ENCODE data around the gene SPATA20.

SPATA20 gene

DNA sequence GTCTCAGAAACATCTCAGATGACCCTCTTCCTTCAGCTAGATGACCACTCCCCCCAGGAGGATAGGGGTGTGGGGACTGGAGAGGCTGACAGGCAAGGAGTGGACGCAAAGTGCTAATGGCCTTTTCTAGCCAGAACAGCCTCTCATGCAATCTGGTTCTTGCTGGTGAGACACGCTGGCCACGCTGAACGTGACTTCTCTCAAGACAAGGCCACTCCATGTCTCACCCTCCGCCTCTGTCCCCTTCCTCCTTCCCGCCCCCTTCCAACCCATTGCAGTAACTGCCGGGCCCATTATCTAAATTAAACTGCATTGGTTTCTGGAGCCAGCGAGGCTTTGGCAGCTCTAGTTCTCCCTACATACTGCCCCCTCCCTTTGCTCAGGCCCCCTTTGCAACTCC, 23.1 kb downstream of the SPATA20 start:
- Histone ChIP-seq H3K36me3 (ENCODE audit: insufficient read depth) (no peaks in the 10 kb centered on the region), H3K9ac (no peak overlapping the region), H3K4me2 (no peak overlapping the region), H3K4me1 (ENCODE audit: low read depth, poor library complexity, severe bottlenecking) (no peaks in the 10 kb centered on the region), H3K4me3 (IDR thresholded peaks at IDR 0.05; ENCODE audit: insufficient read depth, low read depth, low read length) (no peak overlapping the region), H3K27ac (no peak overlapping the region), H3K27me3 (ENCODE audit: insufficient read depth, low read depth) (peaks cover 35% of the 10 kb centered on the region), H4K20me1 (ENCODE audit: insufficient read depth) (no peaks in the 10 kb centered on the region), H3K79me2 (ENCODE audit: insufficient read depth, low read depth) (no peaks in the 10 kb centered on the region), H2AFZ (ENCODE audit: low read depth) (no peak overlapping the region)
- TF ChIP-seq, protein P1, sequence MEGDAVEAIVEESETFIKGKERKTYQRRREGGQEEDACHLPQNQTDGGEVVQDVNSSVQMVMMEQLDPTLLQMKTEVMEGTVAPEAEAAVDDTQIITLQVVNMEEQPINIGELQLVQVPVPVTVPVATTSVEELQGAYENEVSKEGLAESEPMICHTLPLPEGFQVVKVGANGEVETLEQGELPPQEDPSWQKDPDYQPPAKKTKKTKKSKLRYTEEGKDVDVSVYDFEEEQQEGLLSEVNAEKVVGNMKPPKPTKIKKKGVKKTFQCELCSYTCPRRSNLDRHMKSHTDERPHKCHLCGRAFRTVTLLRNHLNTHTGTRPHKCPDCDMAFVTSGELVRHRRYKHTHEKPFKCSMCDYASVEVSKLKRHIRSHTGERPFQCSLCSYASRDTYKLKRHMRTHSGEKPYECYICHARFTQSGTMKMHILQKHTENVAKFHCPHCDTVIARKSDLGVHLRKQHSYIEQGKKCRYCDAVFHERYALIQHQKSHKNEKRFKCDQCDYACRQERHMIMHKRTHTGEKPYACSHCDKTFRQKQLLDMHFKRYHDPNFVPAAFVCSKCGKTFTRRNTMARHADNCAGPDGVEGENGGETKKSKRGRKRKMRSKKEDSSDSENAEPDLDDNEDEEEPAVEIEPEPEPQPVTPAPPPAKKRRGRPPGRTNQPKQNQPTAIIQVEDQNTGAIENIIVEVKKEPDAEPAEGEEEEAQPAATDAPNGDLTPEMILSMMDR (conservative IDR thresholded peaks at IDR 0.05; ENCODE audit: low read depth, low read length) = no peak

DNA sequence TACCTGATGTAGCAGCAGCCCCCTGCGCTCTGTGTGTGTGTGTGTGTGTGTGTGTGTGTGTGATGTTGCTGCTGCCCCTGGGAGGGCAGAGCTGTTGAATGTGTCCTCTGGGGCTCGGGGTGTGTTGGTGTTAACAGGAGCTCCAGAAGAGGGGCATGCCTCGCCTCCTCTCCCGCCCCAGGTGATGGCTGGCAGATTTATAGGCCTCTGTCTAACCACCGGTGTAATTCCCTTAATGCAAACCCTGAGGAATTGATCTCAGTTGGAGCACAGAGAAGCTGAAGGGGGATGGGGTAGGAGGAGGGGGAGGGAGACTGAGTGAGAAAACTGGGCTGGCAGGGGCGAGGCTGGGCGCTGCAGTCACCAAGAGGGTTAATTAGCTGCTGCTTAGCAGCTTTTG, 23.6 kb downstream of the SPATA20 start:
- Histone ChIP-seq H4K20me1 (ENCODE audit: insufficient read depth) (no peaks in the 10 kb centered on the region), H3K4me1 (ENCODE audit: low read depth, poor library complexity, severe bottlenecking) (no peaks in the 10 kb centered on the region), H3K4me3 (IDR thresholded peaks at IDR 0.05; ENCODE audit: insufficient read depth, low read depth, low read length) (no peak overlapping the region), H3K9ac (no peak overlapping the region), H3K27ac (no peak overlapping the region), H3K4me2 (no peak overlapping the region), H3K27me3 (ENCODE audit: insufficient read depth, low read depth) (peaks cover 31% of the 10 kb centered on the region), H3K36me3 (ENCODE audit: insufficient read depth) (no peaks in the 10 kb centered on the region), H3K79me2 (ENCODE audit: insufficient read depth, low read depth) (no peaks in the 10 kb centered on the region), H2AFZ (ENCODE audit: low read depth) (no peak overlapping the region)
- TF ChIP-seq, protein P1 (conservative IDR thresholded peaks at IDR 0.05; ENCODE audit: low read depth, low read length) = no peak

DNA sequence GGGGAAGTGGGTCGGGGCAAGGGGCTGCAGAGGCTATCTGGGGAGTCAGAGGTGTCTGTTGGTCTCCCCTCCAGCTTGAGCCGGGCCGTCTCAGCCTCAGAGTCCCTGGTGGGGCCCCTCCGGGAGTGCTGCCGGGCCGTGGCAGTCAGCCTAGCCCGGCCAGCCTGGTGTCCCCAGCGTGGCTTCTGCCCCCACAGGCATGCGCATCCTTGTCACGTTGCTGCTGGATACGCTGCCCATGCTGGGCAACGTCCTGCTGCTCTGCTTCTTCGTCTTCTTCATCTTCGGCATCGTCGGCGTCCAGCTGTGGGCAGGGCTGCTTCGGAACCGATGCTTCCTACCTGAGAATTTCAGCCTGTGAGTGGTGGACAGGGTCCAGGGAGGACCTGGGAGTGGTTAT, 24.7 kb downstream of the SPATA20 start:
- Histone ChIP-seq H2AFZ (ENCODE audit: low read depth) (no peak overlapping the region), H4K20me1 (ENCODE audit: insufficient read depth) (no peaks in the 10 kb centered on the region), H3K4me3 (IDR thresholded peaks at IDR 0.05; ENCODE audit: insufficient read depth, low read depth, low read length) (no peak overlapping the region), H3K4me1 (ENCODE audit: low read depth, poor library complexity, severe bottlenecking) (no peaks in the 10 kb centered on the region), H3K27me3 (ENCODE audit: insufficient read depth, low read depth) (peaks cover 31% of the 10 kb centered on the region), H3K36me3 (ENCODE audit: insufficient read depth) (no peaks in the 10 kb centered on the region), H3K9ac (no peak overlapping the region), H3K79me2 (ENCODE audit: insufficient read depth, low read depth) (no peaks in the 10 kb centered on the region), H3K27ac (no peak overlapping the region), H3K4me2 (no peak overlapping the region)
- TF ChIP-seq, protein P1 (conservative IDR thresholded peaks at IDR 0.05; ENCODE audit: low read depth, low read length) = no peak

DNA sequence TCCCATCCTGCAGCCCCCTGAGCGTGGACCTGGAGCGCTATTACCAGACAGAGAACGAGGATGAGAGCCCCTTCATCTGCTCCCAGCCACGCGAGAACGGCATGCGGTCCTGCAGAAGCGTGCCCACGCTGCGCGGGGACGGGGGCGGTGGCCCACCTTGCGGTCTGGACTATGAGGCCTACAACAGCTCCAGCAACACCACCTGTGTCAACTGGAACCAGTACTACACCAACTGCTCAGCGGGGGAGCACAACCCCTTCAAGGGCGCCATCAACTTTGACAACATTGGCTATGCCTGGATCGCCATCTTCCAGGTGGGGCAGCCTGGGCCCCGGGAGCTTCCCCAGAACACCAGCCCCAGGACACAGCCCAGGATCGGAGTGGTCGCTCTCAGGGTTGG, 25.6 kb downstream of the SPATA20 start:
- H3K4me2 ChIP-seq = no peak overlapping the region
- H3K4me1 ChIP-seq (ENCODE audit: low read depth, poor library complexity, severe bottlenecking) = no peaks in the 10 kb centered on the region
- H3K27ac ChIP-seq = no peak overlapping the region
- no peak overlapping the region for H3K9ac ChIP-seq
- H3K79me2 ChIP-seq (ENCODE audit: insufficient read depth, low read depth) = no peaks in the 10 kb centered on the region
- no peaks in the 10 kb centered on the region for H4K20me1 ChIP-seq (ENCODE audit: insufficient read depth)
- TF ChIP-seq, protein P1 (conservative IDR thresholded peaks at IDR 0.05; ENCODE audit: low read depth, low read length) = no peak
- H3K27me3 ChIP-seq (ENCODE audit: insufficient read depth, low read depth) = peaks cover 30% of the 10 kb centered on the region
- no peak overlapping the region for H2AFZ ChIP-seq (ENCODE audit: low read depth)
- H3K36me3 ChIP-seq (ENCODE audit: insufficient read depth) = no peaks in the 10 kb centered on the region
- H3K4me3 ChIP-seq (IDR thresholded peaks at IDR 0.05; ENCODE audit: insufficient read depth, low read depth, low read length) = no peak overlapping the region
